MCF 10A (cell line): ENCODE results near the gene KNDC1. TPM values are rescaled to one million over a fixed set of nuclear protein-coding genes. Genes with fewer than 3 reads are reported as not detected.

Experiments
- BruUV-seq: library from RNA; stranded (reverse); fragments of 400-500 nt; replicated peaks from 2 replicates; lab custom pipeline; 2021; lab: Mats Ljungman, UMichigan
- CTCF ChIA-PET: fragments of 300-600 bp; sonication (Branson Sonifier 250); formaldehyde crosslinking; extraction: SDS; loops from one replicate; lab custom pipeline; 2021; ENCODE audit warnings: antibody characterized with exemption, inconsistent platforms; lab: Yijun Ruan, JAX
- POLR2A ChIA-PET: fragments of 300-600, 350-650 bp; sonication (Branson Sonifier 250); formaldehyde crosslinking; extraction: SDS; loops from one replicate; lab custom pipeline; 2020; ENCODE audit warnings: antibody characterized with exemption, inconsistent platforms; lab: Yijun Ruan, JAX
- DNase-seq: peaks from one replicate; pipeline ENCODE4 v3.0.0-alpha.2; 2018; ENCODE audit not compliant: unreplicated experiment
- H3K27ac Mint-ChIP-seq: one replicate; pipeline ENCODE4 v1.8.0; 2022; ENCODE audit warnings: mild to moderate bottlenecking, low read depth, mixed read lengths; ENCODE audit not compliant: unreplicated experiment
- H3K27me3 Mint-ChIP-seq: one replicate; pipeline ENCODE4 v1.8.0; 2022; ENCODE audit warnings: mixed read lengths; ENCODE audit not compliant: insufficient read depth, unreplicated experiment
- H3K36me3 Mint-ChIP-seq: one replicate; pipeline ENCODE4 v1.8.0; 2022; ENCODE audit warnings: mild to moderate bottlenecking, moderate library complexity, mixed read lengths; ENCODE audit not compliant: insufficient read depth, unreplicated experiment
- H3K4me1 Mint-ChIP-seq: one replicate; pipeline ENCODE4 v1.8.0; 2022; ENCODE audit warnings: mixed read lengths; ENCODE audit not compliant: insufficient read depth, unreplicated experiment
- H3K4me3 Mint-ChIP-seq: one replicate; pipeline ENCODE4 v1.8.0; 2022; ENCODE audit warnings: mild to moderate bottlenecking, moderate library complexity, mixed read lengths; ENCODE audit not compliant: unreplicated experiment
- H3K9me3 Mint-ChIP-seq: one replicate; pipeline ENCODE4 v1.8.0; 2022; ENCODE audit warnings: mixed read lengths; ENCODE audit not compliant: unreplicated experiment
- intact Hi-C: fragments of 100-400 bp; cut with micrococcal nuclease; formaldehyde crosslinking; loops from 2 replicates; pipeline ENCODE4 v1.14.1; 2022
- total RNA-seq: library from RNA; stranded (reverse); gene quantifications from 2 replicates; pipeline ENCODE4 v1.2.3, GENCODE V29; 2022
- TF ChIP-seq, protein P1 (sequence below): fragments of 200-600 bp; IDR thresholded peaks from one replicate; pipeline ENCODE4 v1.8.0; 2022; ENCODE audit warnings: antibody characterized with exemption, mild to moderate bottlenecking; ENCODE audit not compliant: unreplicated experiment

Gene KNDC1
- total RNA-seq, 1 experiment from 2014 or later: 2.1 TPM

DNA sequence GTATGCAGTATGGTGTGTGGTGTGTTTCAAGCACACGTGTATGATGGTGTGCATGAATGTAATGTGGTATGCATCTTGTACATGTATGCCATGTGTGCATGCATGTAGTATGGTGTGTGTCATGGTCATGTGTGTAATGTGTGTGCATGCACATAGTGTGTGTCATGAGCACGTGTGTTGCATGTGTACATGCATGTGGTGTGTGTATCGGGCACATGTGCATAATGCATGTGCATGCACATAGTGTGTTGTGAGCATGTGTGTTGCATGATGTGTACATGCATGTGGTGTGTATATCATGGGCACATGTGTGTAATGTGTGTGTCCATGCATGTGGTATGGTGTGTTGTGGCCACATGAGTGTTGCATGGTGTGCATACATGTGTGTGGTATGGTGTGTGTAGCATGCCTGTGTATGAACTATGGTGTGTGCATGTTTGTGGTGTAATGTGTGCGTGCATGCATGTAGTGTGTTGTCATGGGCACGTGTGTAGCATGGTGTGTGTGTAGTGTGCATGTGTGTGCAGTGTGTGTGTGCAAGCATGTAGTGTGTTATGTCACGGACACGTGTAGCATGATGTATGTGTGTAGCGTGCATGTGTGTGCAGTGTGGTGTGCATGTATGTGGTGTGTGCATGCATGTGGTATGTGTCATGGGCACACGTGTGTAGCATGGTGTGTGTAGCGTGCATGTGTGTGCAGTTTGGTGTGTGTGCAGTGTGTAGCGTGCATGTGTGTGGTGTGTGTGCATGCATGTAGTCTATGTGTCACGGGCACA is 17.6 kb downstream of the KNDC1 start:
- intact Hi-C loops: no loop called here
- H3K27me3 Mint-ChIP-seq: no peaks in the 10 kb centered on the region
- POLR2A ChIA-PET: no interaction called here
- no peaks in the 10 kb centered on the region for H3K36me3 Mint-ChIP-seq
- no TSS peak for BruUV-seq
- TF ChIP-seq, protein P1, sequence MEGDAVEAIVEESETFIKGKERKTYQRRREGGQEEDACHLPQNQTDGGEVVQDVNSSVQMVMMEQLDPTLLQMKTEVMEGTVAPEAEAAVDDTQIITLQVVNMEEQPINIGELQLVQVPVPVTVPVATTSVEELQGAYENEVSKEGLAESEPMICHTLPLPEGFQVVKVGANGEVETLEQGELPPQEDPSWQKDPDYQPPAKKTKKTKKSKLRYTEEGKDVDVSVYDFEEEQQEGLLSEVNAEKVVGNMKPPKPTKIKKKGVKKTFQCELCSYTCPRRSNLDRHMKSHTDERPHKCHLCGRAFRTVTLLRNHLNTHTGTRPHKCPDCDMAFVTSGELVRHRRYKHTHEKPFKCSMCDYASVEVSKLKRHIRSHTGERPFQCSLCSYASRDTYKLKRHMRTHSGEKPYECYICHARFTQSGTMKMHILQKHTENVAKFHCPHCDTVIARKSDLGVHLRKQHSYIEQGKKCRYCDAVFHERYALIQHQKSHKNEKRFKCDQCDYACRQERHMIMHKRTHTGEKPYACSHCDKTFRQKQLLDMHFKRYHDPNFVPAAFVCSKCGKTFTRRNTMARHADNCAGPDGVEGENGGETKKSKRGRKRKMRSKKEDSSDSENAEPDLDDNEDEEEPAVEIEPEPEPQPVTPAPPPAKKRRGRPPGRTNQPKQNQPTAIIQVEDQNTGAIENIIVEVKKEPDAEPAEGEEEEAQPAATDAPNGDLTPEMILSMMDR: no peak
- H3K4me3 Mint-ChIP-seq: no peak overlapping the region
- peaks cover 48% of the 10 kb centered on the region for H3K9me3 Mint-ChIP-seq
- no peak for DNase-seq
- no peak overlapping the region for H3K27ac Mint-ChIP-seq
- H3K4me1 Mint-ChIP-seq: no peaks in the 10 kb centered on the region
- CTCF ChIA-PET: no interaction called here

DNA sequence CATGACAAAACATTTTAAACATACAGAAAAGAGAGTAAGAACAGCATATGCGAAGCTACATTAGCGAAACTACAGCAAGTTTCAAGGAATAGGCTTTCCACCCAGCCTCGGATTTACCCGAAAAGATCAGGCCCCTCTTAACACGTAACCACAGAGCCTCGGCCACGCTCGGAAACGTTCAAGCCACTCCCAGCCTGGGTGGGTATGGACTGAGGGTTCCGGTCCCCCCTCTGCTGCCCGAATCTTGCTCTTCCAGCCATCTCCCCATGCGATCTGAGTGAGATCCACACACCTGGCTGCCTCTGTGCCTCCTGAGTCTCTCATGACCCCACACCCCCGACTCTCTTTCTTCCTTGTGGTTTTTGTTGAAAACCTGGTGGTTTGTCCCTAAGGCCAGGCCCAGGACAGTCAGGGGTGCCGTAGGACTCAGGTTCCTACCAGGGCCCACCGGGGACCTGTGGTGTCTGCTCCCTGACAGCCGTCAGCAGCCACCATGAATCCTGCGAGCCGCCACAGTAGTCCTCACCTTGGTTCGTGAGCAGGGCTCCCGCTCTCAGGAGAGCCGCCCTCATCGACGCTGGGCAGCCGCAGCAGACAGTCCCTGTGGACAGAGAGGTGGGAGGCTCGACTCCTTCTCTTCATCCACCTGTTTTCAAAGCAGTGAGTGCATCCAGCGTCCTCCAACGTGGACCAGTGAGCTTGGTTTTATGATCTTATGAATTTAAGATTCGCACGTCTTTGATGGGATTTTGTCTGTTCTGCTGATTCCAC is 18.5 kb downstream of the KNDC1 start:
- H3K4me3 Mint-ChIP-seq: no peak overlapping the region
- peaks cover 48% of the 10 kb centered on the region for H3K9me3 Mint-ChIP-seq
- H3K27me3 Mint-ChIP-seq: no peaks in the 10 kb centered on the region
- ChIA-PET POLR2A (no interaction called here), CTCF (no interaction called here)
- intact Hi-C loops: no loop called here
- DNase-seq: no peak
- H3K27ac Mint-ChIP-seq: no peak overlapping the region
- no TSS peak for BruUV-seq
- H3K4me1 Mint-ChIP-seq: no peaks in the 10 kb centered on the region
- TF ChIP-seq, protein P1: no peak
- H3K36me3 Mint-ChIP-seq: no peaks in the 10 kb centered on the region

DNA sequence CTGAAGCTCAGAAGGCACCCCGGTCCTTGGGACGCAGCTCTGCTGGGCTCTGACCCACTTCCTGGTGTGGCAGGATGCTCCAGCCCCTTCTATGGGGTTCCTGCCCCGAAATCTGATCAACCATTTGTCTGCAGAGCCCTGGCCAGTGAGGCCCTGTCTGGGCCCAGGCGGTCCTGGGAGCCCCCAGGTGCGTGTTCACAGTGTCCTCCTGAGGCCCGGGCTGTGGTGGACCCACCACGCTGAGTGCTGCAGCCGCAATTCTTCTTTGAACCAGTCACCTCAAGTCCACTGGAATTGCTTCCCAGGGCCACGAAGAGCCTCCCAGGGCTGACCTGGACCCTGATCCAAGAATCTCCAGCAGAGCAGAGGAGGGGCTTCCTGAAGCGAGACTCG is 19.1 kb downstream of the KNDC1 start:
- Mint-ChIP-seq H3K9me3 (peaks cover 46% of the 10 kb centered on the region), H3K36me3 (no peaks in the 10 kb centered on the region), H3K4me3 (no peak overlapping the region), H3K27ac (no peak overlapping the region), H3K4me1 (no peaks in the 10 kb centered on the region), H3K27me3 (no peaks in the 10 kb centered on the region)
- no TSS peak for BruUV-seq
- ChIA-PET CTCF (no interaction called here), POLR2A (no interaction called here)
- intact Hi-C loops: no loop called here
- TF ChIP-seq, protein P1: no peak
- DNase-seq: no peak

DNA sequence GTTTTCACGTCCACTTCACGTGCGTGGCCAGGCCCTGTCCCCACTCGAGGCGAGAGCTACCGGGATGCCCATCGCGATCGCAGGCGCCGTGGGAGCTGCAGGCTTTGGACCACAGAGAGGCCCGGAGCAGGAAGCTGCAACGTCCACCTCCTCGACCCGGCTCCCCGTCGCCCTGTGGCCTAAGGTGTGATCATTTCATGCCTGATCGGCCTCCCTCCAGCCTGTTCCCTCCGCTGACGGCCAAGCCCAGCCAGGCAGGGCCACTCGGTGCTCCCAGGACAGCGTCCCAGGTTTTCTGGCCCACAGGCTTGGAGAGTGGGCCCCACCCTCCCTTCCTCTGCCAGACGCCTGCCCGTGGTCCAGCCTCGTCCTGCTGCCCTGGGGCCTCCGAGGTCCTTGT is 19.6 kb downstream of the KNDC1 start:
- CTCF ChIA-PET: interaction anchor here (1.1 kb wide), 1 partner anchor 11 kb away, joined by 3 read pairs; no protein-coding TSS in a partner anchor
- Mint-ChIP-seq H3K4me1 (no peaks in the 10 kb centered on the region), H3K36me3 (no peaks in the 10 kb centered on the region)

More for the DNA sequence above, 19.6 kb downstream of the KNDC1 start:
- DNase-seq: no peak
- Mint-ChIP-seq H3K27ac (no peak overlapping the region), H3K27me3 (no peaks in the 10 kb centered on the region), H3K4me3 (no peak overlapping the region), H3K9me3 (peaks cover 46% of the 10 kb centered on the region)
- POLR2A ChIA-PET: no interaction called here
- BruUV-seq: no TSS peak
- TF ChIP-seq, protein P1: no peak
- intact Hi-C loops: no loop called here
